IMR-90 (cell line): ENCODE measurements around the gene EYS. TPM values are rescaled to one million over a fixed set of nuclear protein-coding genes. Genes with fewer than 3 reads are reported as not detected.

Source experiments
- ATAC-seq: fragments of 200-7000 bp; cut with Tn5 transposase; 2 replicates; pipeline ENCODE4 v1.9.1; 2020; ENCODE audit warnings: low read depth, mild to moderate bottlenecking, moderate library complexity
- BruUV-seq: library from RNA; stranded (reverse); fragments of 400-500 nt; replicated peaks from 2 replicates; lab custom pipeline; 2021; lab: Mats Ljungman, UMichigan
- CTCF ChIA-PET: fragments of 300-600 bp; formaldehyde crosslinking; extraction: SDS; loops from one replicate; lab custom pipeline; 2021; ENCODE audit warnings: antibody characterized with exemption; lab: Yijun Ruan, JAX
- POLR2A ChIA-PET: fragments of 300-600 bp; sonication (Branson Sonifier 250); formaldehyde crosslinking; loops from one replicate; lab custom pipeline; 2022; ENCODE audit warnings: antibody characterized with exemption; ENCODE audit not compliant: unreplicated experiment; lab: Charles Lee
- DNase-seq: peaks from one replicate; pipeline ENCODE4 v3.0.0; 2013
- H2AFZ ChIP-seq: replicated peaks from 2 replicates; pipeline ENCODE3; 2013; ENCODE audit warnings: low read length, mild to moderate bottlenecking; ENCODE audit not compliant: poor library complexity
- H2AK5ac ChIP-seq: 2 replicates; pipeline ENCODE4 v1.6.1; 2013; ENCODE audit warnings: low read depth, low read length, inconsistent platforms
- H2AK9ac ChIP-seq: replicated peaks from 2 replicates; pipeline ENCODE3; 2013; ENCODE audit warnings: mild to moderate bottlenecking, low read depth, low read length, moderate library complexity; ENCODE audit not compliant: poor library complexity
- H2BK120ac ChIP-seq: 2 replicates; pipeline ENCODE4 v1.6.1; 2013; ENCODE audit warnings: low read depth, low read length, inconsistent platforms
- H2BK15ac ChIP-seq: 3 replicates; pipeline ENCODE4 v1.6.1; 2013; ENCODE audit warnings: low read depth, low read length, inconsistent platforms
- H2BK20ac ChIP-seq: 2 replicates; pipeline ENCODE4 v1.6.1; 2013; ENCODE audit warnings: low read depth, mild to moderate bottlenecking, inconsistent platforms, low read length, moderate library complexity
- H2BK5ac ChIP-seq: 2 replicates; pipeline ENCODE4 v1.6.1; 2013; ENCODE audit warnings: mild to moderate bottlenecking, low read depth, low read length, inconsistent platforms; ENCODE audit not compliant: poor library complexity, severe bottlenecking
- H3K14ac ChIP-seq: replicated peaks from 2 replicates; pipeline ENCODE4 v1.6.1; 2013; ENCODE audit warnings: low read depth, low read length, inconsistent platforms
- H3K18ac ChIP-seq: 2 replicates; pipeline ENCODE4 v1.6.1; 2013; ENCODE audit warnings: low read depth, low read length, control low read depth
- H3K23ac ChIP-seq: 2 replicates; pipeline ENCODE4 v1.6.1; 2013; ENCODE audit warnings: low read depth, low read length, inconsistent platforms
- H3K27ac ChIP-seq: 2 replicates; pipeline ENCODE4 v1.5.1; 2013; ENCODE audit warnings: mild to moderate bottlenecking, control low read depth, low read length; ENCODE audit not compliant: insufficient read depth
- H3K27me3 ChIP-seq: 2 replicates; pipeline ENCODE4 v1.6.1; 2013; ENCODE audit warnings: low read length; ENCODE audit not compliant: control insufficient read depth, insufficient read depth
- H3K36me3 ChIP-seq: 2 replicates; pipeline ENCODE4 v1.6.1; 2013; ENCODE audit warnings: low read length, mixed read lengths; ENCODE audit not compliant: control insufficient read depth, insufficient read depth
- H3K4ac ChIP-seq: 2 replicates; pipeline ENCODE4 v1.6.1; 2013; ENCODE audit warnings: low read depth, low read length, inconsistent platforms
- H3K4me1 ChIP-seq: 2 replicates; pipeline ENCODE4 v1.6.1; 2013; ENCODE audit warnings: low read length, mixed read lengths; ENCODE audit not compliant: control insufficient read depth, insufficient read depth
- H3K4me2 ChIP-seq: 2 replicates; pipeline ENCODE4 v1.6.1; 2013; ENCODE audit warnings: low read depth, mild to moderate bottlenecking, control low read depth, low read length, moderate library complexity
- H3K4me3 ChIP-seq: 2 replicates; pipeline ENCODE4 v1.5.1; 2013; ENCODE audit warnings: low read depth, mild to moderate bottlenecking, control low read depth, low read length, moderate library complexity; ENCODE audit not compliant: insufficient read depth
- H3K56ac ChIP-seq: 2 replicates; pipeline ENCODE4 v1.6.1; 2013; ENCODE audit warnings: low read length, inconsistent platforms; ENCODE audit not compliant: insufficient read depth; ENCODE audit errors: extremely low read depth
- H3K79me1 ChIP-seq, 2 experiments: 2 replicates each; pipeline ENCODE4 v1.6.1; 2013; ENCODE audit warnings: low read length in 2 of 2, inconsistent platforms in 1 of 2, low read depth in 1 of 2
- H3K9ac ChIP-seq: 2 replicates; pipeline ENCODE4 v1.6.1; 2013; ENCODE audit warnings: low read depth, low read length, control low read depth
- H3K9me1 ChIP-seq: 2 replicates; pipeline ENCODE4 v1.6.1; 2013; ENCODE audit warnings: low read length, inconsistent platforms; ENCODE audit not compliant: insufficient read depth
- H3K9me3 ChIP-seq: 2 replicates; pipeline ENCODE4 v1.6.1; 2013; ENCODE audit warnings: low read length; ENCODE audit not compliant: control insufficient read depth, insufficient read depth
- H4K20me1 ChIP-seq: 2 replicates; pipeline ENCODE4 v1.6.1; 2013; ENCODE audit warnings: low read length, inconsistent platforms; ENCODE audit not compliant: insufficient read depth
- H4K5ac ChIP-seq: 2 replicates; pipeline ENCODE4 v1.6.1; 2013; ENCODE audit warnings: mild to moderate bottlenecking, low read depth, low read length, control low read depth
- H4K8ac ChIP-seq, 2 experiments: 2 replicates each; pipeline ENCODE4 v1.6.1; 2013; ENCODE audit warnings: low read depth in 2 of 2, low read length in 2 of 2, control low read depth in 1 of 2, inconsistent platforms in 1 of 2
- H4K91ac ChIP-seq: 2 replicates; pipeline ENCODE4 v1.6.1; 2013; ENCODE audit warnings: low read depth, low read length, inconsistent platforms; ENCODE audit not compliant: insufficient read depth
- CHD1 ChIP-seq: IDR thresholded peaks from 2 replicates; pipeline ENCODE4 v1.6.1; 2012; ENCODE audit warnings: low read depth, low read length, improper control_type of control experiment
- FOS ChIP-seq: fragments of 150-350 bp; IDR thresholded peaks from 2 replicates; pipeline ENCODE4 v1.6.1; 2016; ENCODE audit warnings: low read depth, low read length
- MAFK ChIP-seq: IDR thresholded peaks from 2 replicates; pipeline ENCODE4 v1.6.1; 2012; ENCODE audit warnings: low read depth, low read length, improper control_type of control experiment
- MAZ ChIP-seq: IDR thresholded peaks from 2 replicates; pipeline ENCODE4 v1.6.1; 2012; ENCODE audit warnings: low read depth, mild to moderate bottlenecking, low read length, improper control_type of control experiment, moderate library complexity, borderline replicate concordance
- MXI1 ChIP-seq: IDR thresholded peaks from 2 replicates; pipeline ENCODE4 v1.6.1; 2012; ENCODE audit warnings: low read depth, mild to moderate bottlenecking, low read length, moderate library complexity, borderline replicate concordance
- NFE2L2 ChIP-seq: fragments of 150-350 bp; IDR thresholded peaks from 2 replicates; pipeline ENCODE4 v1.6.1; 2016; ENCODE audit warnings: low read depth, mild to moderate bottlenecking, low read length
- POLR2A ChIP-seq: IDR thresholded peaks from 2 replicates; pipeline ENCODE4 v1.6.1; 2012; ENCODE audit warnings: mild to moderate bottlenecking, low read depth, low read length
- RFX5 ChIP-seq: IDR thresholded peaks from 2 replicates; pipeline ENCODE4 v1.8.0; 2012; ENCODE audit warnings: low read depth, mild to moderate bottlenecking, low read length, moderate library complexity
- SMC3 ChIP-seq: fragments of 150-350 bp; IDR thresholded peaks from 2 replicates; pipeline ENCODE4 v1.6.1; 2016; ENCODE audit warnings: low read depth, mild to moderate bottlenecking, antibody characterized with exemption, low read length, moderate library complexity
- WGBS, 2 experiments: methylation state at CpG; one replicate each; pipeline versions ENCODE4 v1.1.5 to v1.1.7; 2013; ENCODE audit warnings: missing lambda C conversion rate in 2 of 2; ENCODE audit not compliant: insufficient read length in 1 of 2; ENCODE audit errors: extremely low coverage in 2 of 2; 5-methylcytosine and 5-hydroxymethylcytosine counted together
- dilution Hi-C: fragments of 300-500 bp; cut with HindIII; formaldehyde crosslinking; loops from one replicate; pipeline ENCODE4 v1.14.3; 2018; ENCODE audit warnings: low sequenced_read_pairs; ENCODE audit not compliant: unreplicated experiment
- in situ Hi-C: fragments of 300-500 bp; cut with MboI; formaldehyde crosslinking; loops from 3 replicates; pipeline ENCODE4 v1.14.3; 2019; ENCODE audit warnings: low sequenced_read_pairs, inconsistent platforms, mixed read lengths
- intact Hi-C: fragments of 100-400 bp; cut with micrococcal nuclease; formaldehyde crosslinking; loops from 2 replicates; pipeline ENCODE4 v1.10.0; 2022
- polyA plus RNA-seq, 3 experiments: library from polyadenylated mRNA; depleted of rRNA; stranded (reverse); fragments of >200 nt; gene quantifications; 2 replicates each; pipeline ENCODE4 v1.2.3, GENCODE V29; 2012; ENCODE audit warnings: low replicate concordance in 1 of 3
- total RNA-seq: library from RNA; depleted of rRNA; stranded (reverse); fragments of >200 nt; gene quantifications from 2 replicates; pipeline ENCODE4 v1.2.3, GENCODE V29; 2012
- TF ChIP-seq, protein P1 (sequence below): fragments of 150-350 bp; IDR thresholded peaks from 2 replicates; pipeline ENCODE4 v1.6.1; 2016; ENCODE audit warnings: low read depth, mild to moderate bottlenecking, low read length, moderate library complexity, borderline replicate concordance
- TF ChIP-seq, protein P2 (sequence below): fragments of 150-350 bp; IDR thresholded peaks from 2 replicates; pipeline ENCODE4 v1.6.1; 2017; ENCODE audit warnings: mild to moderate bottlenecking, antibody characterized with exemption, low read length, low read depth

The EYS gene
- total and polyA plus RNA-seq, 2 of the 4 experiments (the other 2 are of a cell fraction), result under 0.01 TPM; not detected in 1

DNA sequence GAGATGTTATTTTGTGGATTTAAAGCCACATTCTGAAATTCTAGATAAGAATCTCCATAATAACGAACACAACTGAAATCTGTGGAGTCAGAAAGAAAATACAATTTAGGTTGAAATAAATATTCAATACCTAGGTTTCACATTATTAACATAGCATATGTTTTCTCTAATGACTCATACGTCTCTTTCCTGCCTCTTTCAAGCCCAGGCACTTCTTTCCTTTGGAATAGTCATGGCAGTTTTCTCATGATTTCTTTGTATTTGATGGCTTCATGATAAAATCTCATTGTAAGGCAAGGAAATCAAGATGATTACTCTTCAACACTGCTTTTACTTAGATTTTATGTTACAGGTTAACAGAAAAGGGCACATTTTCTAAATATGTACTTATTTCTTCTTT, 1267.8 kb downstream of the EYS start:
- WGBS, 2 experiments, result no CpG with 5 or more reads among the region's 2 CpGs
- no peak overlapping the region for H2AFZ ChIP-seq
- H2AK5ac ChIP-seq, result no peak overlapping the region
- H2BK15ac ChIP-seq, result no peak overlapping the region
- H3K23ac ChIP-seq, result no peak overlapping the region
- no peak for ATAC-seq
- no peak overlapping the region for H3K4me2 ChIP-seq
- no peak overlapping the region for H2BK5ac ChIP-seq
- H2AK9ac ChIP-seq, result no peak overlapping the region
- no peak for TF ChIP-seq NFE2L2
- TF ChIP-seq CHD1, result no peak
- no peak for TF ChIP-seq RFX5
- no peak for TF ChIP-seq MXI1
- no peak for TF ChIP-seq FOS
- no peak for TF ChIP-seq POLR2A
- TF ChIP-seq SMC3, result no peak
- TF ChIP-seq, protein P1, sequence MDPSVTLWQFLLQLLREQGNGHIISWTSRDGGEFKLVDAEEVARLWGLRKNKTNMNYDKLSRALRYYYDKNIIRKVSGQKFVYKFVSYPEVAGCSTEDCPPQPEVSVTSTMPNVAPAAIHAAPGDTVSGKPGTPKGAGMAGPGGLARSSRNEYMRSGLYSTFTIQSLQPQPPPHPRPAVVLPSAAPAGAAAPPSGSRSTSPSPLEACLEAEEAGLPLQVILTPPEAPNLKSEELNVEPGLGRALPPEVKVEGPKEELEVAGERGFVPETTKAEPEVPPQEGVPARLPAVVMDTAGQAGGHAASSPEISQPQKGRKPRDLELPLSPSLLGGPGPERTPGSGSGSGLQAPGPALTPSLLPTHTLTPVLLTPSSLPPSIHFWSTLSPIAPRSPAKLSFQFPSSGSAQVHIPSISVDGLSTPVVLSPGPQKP, result no peak
- TF ChIP-seq MAFK, result no peak
- TF ChIP-seq MAZ, result no peak
- TF ChIP-seq, protein P2, sequence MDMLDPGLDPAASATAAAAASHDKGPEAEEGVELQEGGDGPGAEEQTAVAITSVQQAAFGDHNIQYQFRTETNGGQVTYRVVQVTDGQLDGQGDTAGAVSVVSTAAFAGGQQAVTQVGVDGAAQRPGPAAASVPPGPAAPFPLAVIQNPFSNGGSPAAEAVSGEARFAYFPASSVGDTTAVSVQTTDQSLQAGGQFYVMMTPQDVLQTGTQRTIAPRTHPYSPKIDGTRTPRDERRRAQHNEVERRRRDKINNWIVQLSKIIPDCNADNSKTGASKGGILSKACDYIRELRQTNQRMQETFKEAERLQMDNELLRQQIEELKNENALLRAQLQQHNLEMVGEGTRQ, result no peak
- no peaks in the 10 kb centered on the region for H3K4me1 ChIP-seq
- no peaks in the 10 kb centered on the region for H3K27me3 ChIP-seq
- BruUV-seq, result no TSS peak
- dilution Hi-C loops (no loop called here), in situ Hi-C loops (no loop called here), intact Hi-C loops (no loop called here)
- H3K79me1 ChIP-seq, result no peaks in the 10 kb centered on the region
- no peak overlapping the region for H2BK20ac ChIP-seq
- no peaks in the 10 kb centered on the region for H3K9me1 ChIP-seq
- H3K4ac ChIP-seq, result no peak overlapping the region
- DNase-seq, result no peak
- no peak overlapping the region for H3K4me3 ChIP-seq
- H4K8ac ChIP-seq, result no peak overlapping the region
- H3K27ac ChIP-seq, result no peak overlapping the region
- no peak overlapping the region for H3K18ac ChIP-seq
- H3K9me3 ChIP-seq, result no peaks in the 10 kb centered on the region
- H3K56ac ChIP-seq, result no peak overlapping the region
- no peak overlapping the region for H3K14ac ChIP-seq
- no peaks in the 10 kb centered on the region for H4K20me1 ChIP-seq
- H3K9ac ChIP-seq, result no peak overlapping the region
- ChIA-PET POLR2A (no interaction called here), CTCF (no interaction called here)
- H2BK120ac ChIP-seq, result no peak overlapping the region
- H3K36me3 ChIP-seq, result no peaks in the 10 kb centered on the region
- H4K5ac ChIP-seq, result no peak overlapping the region
- no peak overlapping the region for H4K91ac ChIP-seq
